GM18909 (cell line): Measurements from ENCODE around the gene FBXW7.
"Not testable (repeated sequence)": the region's sequence is repeated elsewhere in the genome, so short reads cannot be mapped to it uniquely, and the experiment has no call there.

Experiments used
- ATAC-seq: cut with Tn5 transposase; IDR thresholded peaks from one replicate; pipeline ENCODE4 v1.9.1; 2021; ENCODE audit warnings: mild to moderate bottlenecking; ENCODE audit not compliant: unreplicated experiment, poor library complexity

Gene FBXW7

GRCh38 chr4:152554742-152555141, 18.9 kb upstream of the FBXW7 start:
- ATAC-seq = no peak

- ATAC-seq = peak; percentile 45
Observed at GRCh38 chr4:152550687-152551086, 14.8 kb upstream of the FBXW7 start.

GRCh38 chr4:152545088-152545487, 9.2 kb upstream of the FBXW7 start:
- ATAC-seq = no peak

- not testable (repeated sequence) for ATAC-seq
Observed at GRCh38 chr4:152544533-152544932, 8.6 kb upstream of the FBXW7 start.

- no peak for ATAC-seq
Observed at GRCh38 chr4:152540941-152541340, 5.0 kb upstream of the FBXW7 start.

- no peak for ATAC-seq
Observed at GRCh38 chr4:152540293-152540674, 4.4 kb upstream of the FBXW7 start.

- no peak for ATAC-seq
Observed at GRCh38 chr4:152539556-152540292, 3.8 kb upstream of the FBXW7 start.

GRCh38 chr4:152537881-152538280, 2.0 kb upstream of the FBXW7 start:
- ATAC-seq = no peak

- peak; percentile 45 for ATAC-seq
Observed at GRCh38 chr4:152536545-152537182, 772 bp upstream of the FBXW7 start.

- ATAC-seq = peak; percentile 7
Observed at GRCh38 chr4:152535360-152535902, 461 bp downstream of the FBXW7 start.

GRCh38 chr4:152534541-152535359, 1.1 kb downstream of the FBXW7 start:
- ATAC-seq = no peak

GRCh38 chr4:152531479-152531878, 4.4 kb downstream of the FBXW7 start:
- ATAC-seq = no peak

GRCh38 chr4:152530600-152530999, 5.3 kb downstream of the FBXW7 start:
- ATAC-seq = no peak

GRCh38 chr4:152529880-152530279, 6.0 kb downstream of the FBXW7 start:
- ATAC-seq = no peak

GRCh38 chr4:152528060-152528459, 7.8 kb downstream of the FBXW7 start:
- ATAC-seq = no peak

GRCh38 chr4:152525878-152526277, 10.0 kb downstream of the FBXW7 start:
- peak; percentile 58 for ATAC-seq

- ATAC-seq = no peak
Observed at GRCh38 chr4:152524427-152524826, 11.5 kb downstream of the FBXW7 start.

- no peak for ATAC-seq
Observed at GRCh38 chr4:152523731-152524130, 12.2 kb downstream of the FBXW7 start.

GRCh38 chr4:152522754-152523153, 13.1 kb downstream of the FBXW7 start:
- no peak for ATAC-seq

- ATAC-seq = no peak
Observed at GRCh38 chr4:152522245-152522644, 13.6 kb downstream of the FBXW7 start.

- ATAC-seq = no peak
Observed at GRCh38 chr4:152516156-152516555, 19.7 kb downstream of the FBXW7 start.
